Activated CD8-positive, alpha-beta memory T cell treated with anti-CD3 and anti-CD28 coated beads, Interleukin-2, amount 50 U/mL, for 1 hour (primary cell): ENCODE data around the gene ATP6V1C2.
A peak's percentile ranks its signal among the peaks of the same experiment; 100 is the strongest.
"Not testable (repeated sequence)": the region's sequence is repeated elsewhere in the genome, so short reads cannot be mapped to it uniquely, and the experiment has no call there.

Experiments
- DNase-seq: peaks from one replicate; pipeline ENCODE4 v3.0.0-alpha.2; 2020; ENCODE audit errors: extremely low read depth

The ATP6V1C2 gene

DNA sequence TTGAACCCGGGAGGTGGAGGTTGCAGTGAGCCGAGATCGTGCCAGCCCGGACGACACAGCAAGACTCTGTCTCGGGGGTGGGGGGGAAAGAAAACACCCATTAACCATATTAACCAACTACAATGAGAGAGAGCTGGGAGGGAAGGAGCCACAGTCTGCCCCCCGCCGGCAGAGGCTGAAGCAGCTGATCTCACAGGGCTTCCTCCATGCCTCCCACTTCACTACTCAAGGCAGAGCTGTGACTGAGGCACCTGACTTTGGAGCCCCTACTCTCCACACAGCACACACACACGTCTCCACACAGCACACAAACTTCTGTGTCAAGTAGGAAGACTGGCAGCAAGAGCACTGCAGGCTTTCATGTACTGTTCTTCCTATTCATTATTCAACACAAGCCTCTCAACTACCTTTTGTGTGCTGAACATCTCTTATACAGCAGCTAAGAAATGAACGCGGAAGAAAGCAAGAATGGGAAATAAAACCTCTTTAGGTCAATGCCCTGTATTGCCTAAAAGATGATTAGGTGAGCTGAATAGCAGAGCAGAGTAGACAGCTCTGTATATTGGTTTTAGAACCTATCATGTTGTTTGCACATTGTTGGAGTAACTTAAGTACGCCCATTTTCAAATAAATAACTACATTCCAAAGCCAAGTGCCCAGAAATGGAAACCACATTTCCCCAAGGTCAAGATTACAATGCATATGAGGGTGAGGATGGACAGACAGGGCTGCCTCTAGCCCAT is 65.0 kb downstream of the ATP6V1C2 start:
- no peak for DNase-seq

DNA sequence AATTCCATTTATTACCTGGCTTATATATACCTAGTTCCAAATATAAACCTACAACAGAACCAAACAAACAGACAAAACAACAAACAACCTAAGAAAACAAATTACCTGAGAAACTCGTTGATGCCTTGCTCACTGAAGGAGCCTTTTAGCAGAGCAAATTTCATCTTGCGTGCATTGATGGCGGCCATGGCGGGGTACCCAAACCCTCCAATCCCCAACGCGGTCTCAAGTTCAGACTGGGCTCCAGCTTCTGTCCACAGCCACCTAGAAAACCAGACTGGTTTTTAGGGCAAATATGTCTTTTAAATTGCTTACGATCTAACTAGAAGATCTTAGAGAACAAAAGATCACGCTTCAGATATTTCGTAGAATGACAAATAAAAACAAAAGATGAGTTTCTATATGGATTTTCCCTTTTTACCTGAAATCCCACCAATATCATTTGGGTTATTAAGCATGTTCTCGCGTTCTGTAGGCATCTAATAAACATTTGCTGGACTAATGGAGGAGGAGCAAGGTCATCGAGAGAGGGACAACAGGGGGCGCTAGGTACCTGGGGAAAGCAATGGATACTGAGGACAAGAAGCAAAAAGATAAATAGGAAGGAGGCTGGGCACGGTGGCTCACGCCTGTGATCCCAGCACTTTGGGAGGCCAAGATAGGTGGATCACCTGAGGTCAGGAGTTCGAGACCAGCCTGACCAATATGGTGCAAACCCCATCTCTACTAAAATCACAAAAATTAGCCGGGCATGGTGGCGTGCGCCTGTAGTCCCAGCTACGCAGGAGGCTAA is 65.9 kb downstream of the ATP6V1C2 start:
- no peak for DNase-seq

DNA sequence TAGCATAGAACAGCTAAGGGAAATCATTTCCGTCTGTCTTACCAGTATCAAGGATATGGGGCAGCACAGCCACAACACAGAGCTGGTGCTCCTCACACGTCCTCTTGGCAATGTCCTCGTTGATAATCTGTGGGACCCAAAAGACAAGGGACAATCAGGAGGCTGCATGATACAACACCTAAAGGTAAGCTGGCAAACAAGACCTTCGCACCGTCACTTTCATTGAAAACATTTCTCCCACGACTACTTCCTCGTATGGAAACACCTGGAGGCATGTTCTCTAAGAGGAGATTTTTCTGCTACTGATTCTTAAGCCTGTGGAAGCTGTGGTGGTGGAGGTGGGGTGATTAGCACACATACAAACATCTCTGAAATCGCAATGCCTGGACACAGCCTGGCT is 67.4 kb downstream of the ATP6V1C2 start:
- DNase-seq = no peak

DNA sequence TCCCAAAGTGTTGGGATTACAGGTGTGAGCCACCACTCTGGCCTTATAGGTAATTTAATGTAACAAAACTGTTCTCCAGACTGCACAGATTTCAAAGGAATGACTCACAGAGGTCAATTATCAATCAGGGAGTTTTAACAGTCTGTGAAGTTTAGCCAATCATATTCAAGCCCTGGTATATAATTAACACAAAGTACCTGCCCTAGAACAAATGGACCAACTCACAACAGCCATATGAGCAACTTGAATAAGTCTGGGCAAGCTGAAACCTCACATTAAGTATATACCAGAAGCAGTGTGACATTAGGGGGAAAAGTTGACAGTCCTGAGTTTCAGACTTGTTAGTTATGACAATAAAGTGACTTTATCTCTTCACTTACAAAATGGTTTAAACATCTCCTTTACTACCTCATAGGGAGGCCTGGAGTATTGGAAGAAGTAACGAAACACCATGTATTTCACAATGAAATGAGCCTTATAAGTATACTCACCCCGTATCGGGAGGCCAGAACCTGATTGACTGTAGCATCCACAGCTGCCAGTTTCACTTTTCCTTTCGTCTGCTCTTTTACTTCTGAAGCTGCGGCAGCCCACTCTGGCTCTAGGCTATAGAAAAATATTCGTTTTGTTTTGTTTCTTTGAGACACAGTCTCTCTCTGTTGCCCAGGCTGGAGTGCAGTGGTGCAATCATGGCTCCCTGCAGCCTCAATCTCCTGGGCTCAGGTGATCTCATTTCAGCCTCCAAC is 69.0 kb downstream of the ATP6V1C2 start:
- DNase-seq = no peak

DNA sequence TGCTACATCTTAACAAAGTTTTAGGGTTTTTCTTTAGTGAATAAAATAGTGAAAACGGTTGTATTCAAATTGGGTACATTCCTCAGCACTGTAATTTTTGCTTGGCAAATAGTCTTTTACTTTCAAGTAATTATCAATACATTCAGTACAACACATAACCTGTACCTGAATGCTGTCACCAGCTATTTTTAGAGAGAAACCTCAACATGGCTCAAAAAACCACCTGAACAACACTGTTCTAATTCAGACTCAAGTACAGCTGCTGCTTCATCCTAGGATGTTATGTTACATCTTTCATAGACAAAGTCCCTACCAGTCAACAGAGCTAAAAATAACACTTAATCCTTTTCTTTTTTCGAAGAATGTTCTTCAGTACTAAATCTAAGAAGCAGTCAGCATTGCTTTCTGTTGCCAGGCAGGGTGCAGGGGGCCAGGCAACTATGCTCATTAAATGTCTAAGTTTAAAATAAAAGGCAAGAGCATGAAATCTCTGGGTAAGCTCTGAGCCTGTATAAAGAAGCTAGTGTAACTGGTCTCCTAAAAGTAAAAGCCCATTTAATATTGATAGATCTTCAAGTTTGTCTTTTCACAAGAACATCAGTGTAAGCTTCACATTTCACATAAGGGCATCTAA is 70.7 kb downstream of the ATP6V1C2 start:
- DNase-seq = no peak

DNA sequence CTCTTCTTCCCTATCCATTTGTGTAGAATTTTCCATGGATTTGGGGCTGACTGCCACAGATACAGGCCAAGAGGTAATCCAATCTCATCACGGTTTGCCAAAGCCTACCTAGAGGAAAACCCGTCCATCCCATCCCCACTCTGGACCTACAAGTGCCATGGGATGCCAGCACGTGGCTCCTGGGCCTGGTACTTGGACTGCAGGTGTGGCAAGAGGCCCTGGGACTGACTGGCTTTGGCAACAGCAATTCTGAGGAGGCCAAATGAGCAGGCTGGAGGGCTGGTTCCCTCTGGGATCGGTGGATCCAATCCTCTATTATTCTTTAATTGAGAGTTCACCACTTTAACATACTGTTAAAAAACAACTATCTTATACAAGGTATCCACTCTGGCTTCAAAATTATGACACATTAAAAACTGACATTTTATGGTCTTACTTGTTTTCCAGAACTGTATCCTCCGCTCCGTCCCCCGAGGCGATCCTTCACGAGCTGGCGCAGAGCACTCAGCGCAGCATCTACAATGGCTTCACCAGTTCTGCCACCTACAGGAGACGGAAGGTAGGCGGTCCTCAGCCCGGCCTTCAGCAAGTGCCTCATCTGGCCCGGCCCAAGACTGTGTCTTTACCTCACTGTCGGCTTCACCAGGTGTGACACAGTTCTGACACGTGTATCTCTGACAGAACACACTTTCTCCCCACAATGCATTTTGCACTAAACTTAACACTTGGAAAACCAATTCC is 71.4 kb downstream of the ATP6V1C2 start:
- no peak for DNase-seq

DNA sequence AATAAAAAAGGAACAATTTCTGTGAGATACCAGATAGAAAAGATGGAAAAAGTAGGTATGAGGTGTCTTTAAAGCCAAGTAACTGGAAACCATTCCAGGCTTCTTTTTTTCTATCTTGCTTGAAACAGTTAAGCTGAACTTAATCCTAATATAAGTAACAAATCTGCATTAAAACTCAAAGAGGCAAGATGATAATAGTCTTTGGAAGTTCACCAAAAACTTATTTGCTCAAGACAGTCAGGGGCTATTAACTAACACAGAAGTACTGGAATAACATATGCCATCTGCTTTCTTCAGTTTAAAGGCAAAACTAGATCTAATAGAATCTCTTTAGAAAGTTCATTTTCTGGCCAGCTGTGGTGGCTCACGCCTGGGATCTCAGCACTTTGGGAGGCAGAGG is 72.4 kb downstream of the ATP6V1C2 start:
- DNase-seq = no peak

DNA sequence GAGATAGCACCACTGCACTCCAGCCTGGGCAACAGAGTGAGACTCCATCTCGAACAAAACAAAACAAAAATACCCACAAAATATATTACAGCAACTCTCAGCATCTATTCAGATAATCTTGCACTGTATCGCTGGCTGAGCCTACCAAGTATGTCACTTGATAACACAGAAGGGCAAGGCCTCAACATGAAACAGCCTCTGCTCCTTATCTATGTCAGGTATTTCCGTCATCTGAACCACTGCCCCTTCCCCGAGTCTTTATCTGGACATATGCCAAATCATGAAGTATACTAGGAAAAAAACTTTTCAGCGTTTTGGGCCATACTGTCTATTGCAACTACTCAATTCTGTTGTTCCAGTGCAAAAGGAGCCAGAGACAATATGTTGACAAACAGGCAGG is 73.4 kb downstream of the ATP6V1C2 start:
- DNase-seq = no peak

DNA sequence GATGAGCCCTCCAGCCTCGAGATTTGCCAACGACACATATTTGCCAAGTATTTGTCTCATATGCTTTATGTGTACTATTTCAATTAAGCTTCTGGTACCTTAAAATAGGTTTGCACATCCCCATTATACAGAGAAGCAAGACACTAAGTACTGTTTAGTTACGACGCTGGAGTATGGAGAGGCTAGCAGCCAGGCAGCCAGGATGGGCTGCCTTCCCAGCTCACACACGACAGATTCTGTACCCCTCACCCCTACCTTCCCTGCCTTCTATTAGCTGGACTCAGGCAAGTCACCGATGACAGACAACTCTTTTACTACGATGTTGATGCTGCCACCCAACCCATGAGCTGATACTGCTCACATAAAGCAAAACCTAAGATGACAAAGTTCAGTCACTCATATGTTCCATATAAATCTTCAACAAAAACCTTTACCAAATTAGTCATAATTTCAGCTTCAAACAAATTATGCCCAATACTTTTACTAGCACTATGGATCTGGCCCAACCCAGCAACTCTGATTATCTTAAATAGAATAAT is 74.1 kb downstream of the ATP6V1C2 start:
- DNase-seq = no peak

DNA sequence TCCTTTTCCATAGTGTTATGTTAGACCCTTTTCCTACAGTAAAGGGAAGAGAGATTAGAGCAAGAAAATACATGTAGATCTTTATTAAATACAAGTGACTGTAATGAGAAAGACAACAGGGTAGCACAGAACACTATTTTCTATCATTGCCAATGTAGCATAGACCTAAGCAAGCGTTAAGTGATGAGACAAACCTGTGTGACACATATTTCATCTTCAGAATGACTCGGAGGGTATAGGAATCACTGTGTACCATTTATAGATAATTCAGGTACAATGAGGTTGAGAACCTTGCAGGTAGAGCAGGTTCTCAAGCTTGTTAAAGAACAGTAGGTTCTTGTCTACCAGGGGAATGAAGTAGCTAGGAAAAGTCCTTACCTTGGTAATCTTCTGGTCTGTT is 75.3 kb downstream of the ATP6V1C2 start:
- DNase-seq = no peak

DNA sequence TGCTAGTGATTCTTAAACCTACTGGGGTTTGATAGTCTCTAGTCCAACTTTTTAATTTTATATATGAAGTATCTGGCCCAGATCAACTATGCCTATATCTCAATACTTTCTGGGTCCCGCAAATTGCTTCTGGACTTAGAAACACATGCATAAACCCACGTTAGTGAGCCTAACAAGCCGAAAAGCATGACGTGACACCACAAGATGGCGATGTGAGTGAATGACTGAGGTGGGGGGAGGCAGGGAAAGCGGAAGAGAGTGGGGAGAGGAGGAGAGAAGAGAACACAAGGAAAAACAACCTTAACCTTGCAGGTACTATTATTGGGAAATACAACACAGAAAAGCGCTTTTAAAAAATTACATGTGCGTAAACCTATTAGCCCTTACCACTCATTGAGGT is 77.4 kb downstream of the ATP6V1C2 start:
- no peak for DNase-seq

DNA sequence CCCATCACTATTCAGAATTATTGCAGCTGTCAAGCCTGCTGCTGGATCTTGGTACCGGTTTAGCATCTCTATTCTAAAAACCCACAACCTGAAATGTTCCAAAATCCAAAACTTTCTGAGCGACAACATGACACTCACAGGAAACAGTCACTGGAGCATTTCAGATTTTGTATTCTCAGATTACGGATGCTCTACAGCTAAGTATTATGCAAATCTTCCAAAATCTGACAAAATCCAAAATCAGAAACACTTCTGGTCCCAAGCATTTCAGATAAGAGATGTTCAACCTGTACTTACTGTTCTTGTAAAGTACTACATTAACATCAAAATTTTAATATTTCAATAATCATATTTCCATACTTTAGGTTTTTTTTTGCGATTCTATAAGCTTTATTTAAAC is 78.7 kb downstream of the ATP6V1C2 start:
- no peak for DNase-seq

DNA sequence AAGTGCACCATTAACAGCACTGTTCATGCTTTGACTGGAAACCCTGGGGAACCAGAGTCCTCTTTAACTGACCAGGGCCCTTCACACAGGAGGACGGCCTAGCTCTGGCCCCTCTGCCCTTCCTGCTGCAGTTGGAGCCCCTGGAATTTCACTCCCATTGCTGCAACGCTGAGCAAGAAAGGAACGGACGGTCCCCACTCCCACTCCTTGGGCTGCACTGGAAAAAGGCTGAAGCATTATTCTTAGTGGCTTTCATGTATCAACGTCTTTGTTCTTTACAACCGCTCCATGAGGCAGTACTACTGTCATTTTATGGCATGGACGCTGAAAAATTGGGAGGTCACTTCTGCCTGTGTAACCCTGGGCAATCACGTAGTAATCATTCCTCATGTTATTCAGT is 81.2 kb downstream of the ATP6V1C2 start:
- DNase-seq = no peak

DNA sequence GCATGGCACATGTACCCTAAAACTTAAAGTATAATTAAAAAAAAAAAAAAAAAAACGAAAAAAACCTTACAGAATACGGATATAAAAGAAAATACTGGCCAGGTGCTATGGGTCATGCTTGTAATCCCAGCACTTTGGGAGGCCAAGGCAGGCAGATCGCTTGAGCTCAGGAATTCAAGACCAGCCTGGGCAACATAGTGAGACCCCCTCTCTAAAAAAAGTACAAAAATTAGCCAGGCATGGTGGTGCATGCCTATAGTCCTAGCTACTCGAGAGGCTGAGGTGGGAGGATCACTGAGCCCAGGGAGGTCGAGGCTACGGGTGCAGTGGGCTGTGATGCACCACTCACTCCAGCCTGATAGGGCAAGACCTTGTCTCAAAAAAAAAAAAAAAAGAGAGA is 84.6 kb downstream of the ATP6V1C2 start:
- DNase-seq = not testable (repeated sequence)

DNA sequence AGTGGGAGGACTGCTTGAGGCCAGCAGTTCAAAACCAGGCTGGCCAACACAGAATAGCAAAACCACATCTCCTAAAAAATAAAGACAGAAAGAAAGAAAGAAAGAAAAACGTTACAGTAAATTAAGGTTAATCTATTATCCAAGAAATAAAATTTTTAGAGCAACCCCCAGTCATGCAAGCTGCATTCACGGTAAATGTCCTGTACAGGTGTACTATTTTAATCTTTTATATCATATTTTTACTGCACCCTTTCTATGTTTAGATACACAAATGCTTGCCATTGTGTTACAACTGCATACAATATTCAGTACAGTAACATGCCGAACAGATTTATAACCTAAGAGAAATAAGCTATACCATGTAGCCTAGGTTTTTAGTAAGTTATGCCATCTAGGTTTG is 85.1 kb downstream of the ATP6V1C2 start:
- no peak for DNase-seq

DNA sequence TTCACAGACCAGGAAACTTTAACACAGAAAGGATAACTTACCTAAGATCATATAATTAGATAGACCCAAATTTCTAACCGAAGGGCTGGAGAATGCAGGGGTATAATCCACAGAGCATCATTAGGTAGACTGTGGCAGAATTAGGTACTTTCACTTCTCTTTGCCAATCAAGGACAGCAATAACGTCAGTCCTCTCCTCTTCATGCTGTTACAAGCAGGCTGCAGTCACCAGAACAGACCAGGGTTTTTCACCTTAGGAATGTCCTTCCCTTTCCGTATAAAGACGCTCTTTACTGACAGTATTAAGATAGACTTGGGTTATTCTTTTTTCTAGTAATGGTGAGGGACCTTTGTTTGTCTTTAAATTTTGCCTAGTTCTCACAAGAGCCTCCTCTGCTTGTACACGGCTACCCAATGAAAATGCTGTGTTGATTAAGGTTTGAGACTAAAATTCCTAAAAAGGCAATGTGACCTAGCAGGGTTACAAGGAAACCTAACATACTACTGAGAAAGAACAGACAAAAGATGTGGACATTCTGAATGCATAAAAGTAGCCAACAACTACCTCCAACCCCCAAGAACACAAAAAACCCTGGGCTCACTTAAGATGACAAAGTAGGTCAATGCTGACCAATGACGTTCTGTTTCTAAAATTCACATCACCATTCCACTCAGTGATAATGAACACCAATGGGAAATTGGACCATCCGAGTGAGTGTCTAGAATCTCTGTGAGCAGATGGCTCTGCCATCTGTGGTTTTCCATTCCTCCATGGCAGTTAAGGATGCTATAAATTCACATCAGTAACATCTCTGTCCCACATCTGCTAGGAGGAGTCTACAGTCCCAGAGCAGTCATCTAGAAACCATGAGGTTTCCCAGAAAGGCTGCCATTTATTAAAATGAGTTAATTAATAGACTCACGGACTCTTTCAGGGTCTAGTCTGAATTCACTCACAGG is 89.1 kb downstream of the ATP6V1C2 start:
- no peak for DNase-seq

DNA sequence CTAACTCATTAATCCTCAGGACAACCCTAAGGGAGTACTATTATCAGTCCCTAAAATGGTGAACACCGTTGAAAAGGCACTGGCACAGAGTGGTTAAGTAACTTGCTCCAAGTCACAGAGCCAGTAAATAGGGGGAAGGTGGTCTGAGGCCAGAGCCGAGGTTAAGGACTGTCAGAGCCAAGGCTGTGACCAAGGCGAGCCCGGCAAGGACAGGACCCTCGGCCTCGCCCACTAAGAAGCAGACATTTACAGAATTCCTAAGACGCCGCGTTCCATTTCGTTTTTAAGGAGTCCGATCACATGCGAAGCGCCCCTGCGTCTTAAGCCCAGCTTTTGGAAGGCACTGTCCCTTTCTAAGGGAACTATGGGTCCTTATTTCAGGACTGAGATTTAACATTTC is 90.1 kb downstream of the ATP6V1C2 start:
- DNase-seq = no peak

DNA sequence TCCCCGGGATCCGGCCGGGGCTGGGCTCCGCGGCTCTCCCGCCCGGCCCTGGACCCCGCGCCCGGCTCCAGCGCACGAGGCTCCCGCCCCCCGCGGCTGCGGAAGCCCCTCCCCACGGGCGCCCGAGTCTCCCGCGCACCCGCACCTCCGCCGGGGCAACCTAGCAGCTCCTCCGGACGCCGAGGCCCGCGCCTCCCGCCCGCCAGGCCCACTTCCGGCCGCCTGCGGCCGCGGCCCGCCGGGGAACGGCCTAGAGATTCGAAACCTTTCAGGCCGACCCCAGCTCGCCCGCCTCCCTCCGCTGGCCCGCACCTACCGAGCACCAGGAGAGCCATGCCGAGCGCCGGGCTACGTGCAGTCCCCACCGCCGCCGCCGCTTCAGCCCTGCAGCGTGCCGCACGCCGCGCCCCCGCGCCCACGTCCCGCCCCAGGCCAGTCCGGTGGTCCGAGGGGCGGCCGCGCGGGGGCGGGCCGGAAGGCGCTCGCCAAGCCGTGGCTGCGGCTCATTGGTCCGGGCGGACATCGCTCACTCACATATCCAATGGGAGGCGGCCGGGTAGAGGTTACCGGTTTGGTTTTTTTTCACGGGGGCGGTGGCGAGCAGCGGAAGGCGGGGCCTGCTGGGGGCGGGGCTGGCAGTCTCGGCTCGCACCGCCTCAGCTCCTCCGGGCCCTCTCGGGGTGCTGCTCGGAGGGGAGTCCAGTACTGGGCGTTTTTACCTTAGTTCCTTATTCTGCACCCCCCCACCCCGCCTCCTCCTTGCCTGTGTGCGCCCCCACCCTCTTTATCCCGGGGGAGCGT is 91.1 kb downstream of the ATP6V1C2 start, which contains the start of gene PDIA6:
TSS of gene PDIA6 (minus strand) at position 424 of the 801 bp plus-strand sequence. CDS start at position 335, 89 bp downstream.
- DNase-seq = peak; percentile 80
